Globus pallidus (tissue), 1 donor: Measurements from ENCODE around the gene GPR107.

ENCODE experiments used
- DNase-seq: peaks from one replicate; pipeline ENCODE4 v3.0.0-alpha.2; 2015; ENCODE audit warnings: low spot score

GPR107 gene

GRCh38 chr9:130110166-130110565, 56.5 kb downstream of the GPR107 start:
- no peak for DNase-seq

GRCh38 chr9:130110596-130111021, 56.9 kb downstream of the GPR107 start:
- DNase-seq: no peak

- no peak for DNase-seq
Observed at GRCh38 chr9:130111786-130112537, 58.3 kb downstream of the GPR107 start.

- no peak for DNase-seq
Observed at GRCh38 chr9:130112538-130113151, 58.9 kb downstream of the GPR107 start.

GRCh38 chr9:130114741-130115140, 61.0 kb downstream of the GPR107 start:
- DNase-seq: no peak

GRCh38 chr9:130116346-130116745, 62.6 kb downstream of the GPR107 start:
- DNase-seq: no peak

- DNase-seq: no peak
Observed at GRCh38 chr9:130117376-130117775, 63.7 kb downstream of the GPR107 start.

GRCh38 chr9:130117816-130118632, 64.3 kb downstream of the GPR107 start:
- no peak for DNase-seq

- no peak for DNase-seq
Observed at GRCh38 chr9:130118841-130119518, 65.3 kb downstream of the GPR107 start.

- DNase-seq: no peak
Observed at GRCh38 chr9:130119519-130120298, 66.0 kb downstream of the GPR107 start.

- DNase-seq: no peak
Observed at GRCh38 chr9:130120299-130120587, 66.5 kb downstream of the GPR107 start.

- DNase-seq: no peak
Observed at GRCh38 chr9:130120832-130121231, 67.1 kb downstream of the GPR107 start.

- no peak for DNase-seq
Observed at GRCh38 chr9:130122456-130122855, 68.8 kb downstream of the GPR107 start.

GRCh38 chr9:130124085-130124860, 70.6 kb downstream of the GPR107 start:
- DNase-seq: no peak

GRCh38 chr9:130126721-130127433, 73.2 kb downstream of the GPR107 start:
- DNase-seq: no peak

GRCh38 chr9:130128251-130128650, 74.5 kb downstream of the GPR107 start:
- DNase-seq: no peak

- peak; percentile 66 for DNase-seq
Observed at GRCh38 chr9:130128733-130129431, 75.2 kb downstream of the GPR107 start.

- DNase-seq: no peak
Observed at GRCh38 chr9:130129432-130130061, 75.8 kb downstream of the GPR107 start.

- DNase-seq: no peak
Observed at GRCh38 chr9:130132746-130133145, 79.0 kb downstream of the GPR107 start.
